Liver (tissue), 9 donors: ENCODE results near the gene GNAO1. TPM values are rescaled to one million over a fixed set of nuclear protein-coding genes. Genes with fewer than 3 reads are reported as not detected.

Experiments used
- DNase-seq: peaks from one replicate; pipeline ENCODE4 v3.0.0-alpha.2; 2017; ENCODE audit warnings: low spot score
- H3K27ac ChIP-seq, 2 donors: one replicate each; pipeline ENCODE4 v1.7.0; 2013; ENCODE audit warnings: inconsistent platforms in 2 of 2, low read length in 2 of 2, control low read depth in 1 of 2, low read depth in 1 of 2, mild to moderate bottlenecking in 1 of 2
- H3K27me3 ChIP-seq, 4 donors: one replicate each; pipeline versions ENCODE4 v1.6.1 to v1.7.0; 2013; ENCODE audit warnings: low read length in 3 of 4, inconsistent platforms in 1 of 4, mild to moderate bottlenecking in 1 of 4, moderate library complexity in 1 of 4; ENCODE audit not compliant: control insufficient read depth in 4 of 4, insufficient read depth in 4 of 4
- H3K36me3 ChIP-seq, 4 donors: one replicate each; pipeline versions ENCODE4 v1.6.1 to v1.7.0; 2013; ENCODE audit warnings: low read length in 3 of 4, mild to moderate bottlenecking in 3 of 4, low read depth in 1 of 4, moderate library complexity in 1 of 4; ENCODE audit not compliant: control insufficient read depth in 4 of 4, insufficient read depth in 3 of 4
- H3K4me1 ChIP-seq, 4 donors: one replicate each; pipeline versions ENCODE4 v1.6.1 to v1.7.0; 2013; ENCODE audit warnings: low read length in 3 of 4, mild to moderate bottlenecking in 3 of 4, moderate library complexity in 1 of 4; ENCODE audit not compliant: control insufficient read depth in 4 of 4, insufficient read depth in 4 of 4
- H3K4me3 ChIP-seq, 3 donors: one replicate each; pipeline versions ENCODE4 v1.6.1 to v1.7.0; 2013; ENCODE audit warnings: low read length in 3 of 3, control low read depth in 1 of 3, low read depth in 1 of 3, mild to moderate bottlenecking in 1 of 3
- H3K9ac ChIP-seq, 2 donors: one replicate each; pipeline ENCODE4 v1.7.0; 2013; ENCODE audit warnings: low read length in 2 of 2, mild to moderate bottlenecking in 2 of 2, moderate library complexity in 2 of 2, control low read depth in 1 of 2, low read depth in 1 of 2
- H3K9me3 ChIP-seq, 4 donors: one replicate each; pipeline versions ENCODE4 v1.6.1 to v1.7.0; 2013; ENCODE audit warnings: low read length in 3 of 4; ENCODE audit not compliant: control insufficient read depth in 4 of 4
- ATF3 ChIP-seq: IDR thresholded peaks from 2 replicates; pipeline ENCODE4 v1.6.1; 2016; ENCODE audit warnings: antibody characterized with exemption
- CTCF ChIP-seq: fragments of 150-350 bp; IDR thresholded peaks from 2 replicates; pipeline ENCODE4 v1.5.1; 2017; ENCODE audit warnings: improper control_type of control experiment, low read depth, low read length; ENCODE audit not compliant: missing input control
- EGR1 ChIP-seq, 2 donors: IDR thresholded peaks; 2 replicates each; pipeline ENCODE4 v1.6.1; 2016 to 2018; ENCODE audit warnings: antibody characterized with exemption in 2 of 2, low read depth in 2 of 2
- FOXA1 ChIP-seq: IDR thresholded peaks from 2 replicates; pipeline ENCODE4 v1.6.1; 2016; ENCODE audit warnings: antibody characterized with exemption
- FOXA2 ChIP-seq: IDR thresholded peaks from 2 replicates; pipeline ENCODE4 v1.6.1; 2016; ENCODE audit warnings: antibody characterized with exemption
- GABPA ChIP-seq, 2 donors: IDR thresholded peaks in 1 of 2; conservative IDR thresholded peaks in 1 of 2; 2 replicates each; pipeline ENCODE4 v1.6.1; 2016; ENCODE audit warnings: antibody characterized with exemption in 2 of 2, mild to moderate bottlenecking in 1 of 2, moderate library complexity in 1 of 2
- HNF4A ChIP-seq, 2 donors: conservative IDR thresholded peaks; 2 replicates each; pipeline ENCODE4 v1.6.1; 2016; ENCODE audit warnings: antibody characterized with exemption in 2 of 2, mild to moderate bottlenecking in 2 of 2
- HNF4G ChIP-seq: IDR thresholded peaks from 2 replicates; pipeline ENCODE4 v1.6.1; 2016; ENCODE audit warnings: antibody characterized with exemption
- JUND ChIP-seq, 2 donors: IDR thresholded peaks; 2 replicates each; pipeline ENCODE4 v1.6.1; 2016; ENCODE audit warnings: antibody characterized with exemption in 2 of 2
- MAX ChIP-seq: IDR thresholded peaks from 2 replicates; pipeline ENCODE4 v1.6.1; 2016; ENCODE audit warnings: antibody characterized with exemption
- NR2F2 ChIP-seq: IDR thresholded peaks from 2 replicates; pipeline ENCODE4 v1.6.1; 2016; ENCODE audit warnings: antibody characterized with exemption
- RAD21 ChIP-seq, 2 donors: IDR thresholded peaks; 2 replicates each; pipeline ENCODE4 v1.6.1; 2016; ENCODE audit warnings: antibody characterized with exemption in 2 of 2, mild to moderate bottlenecking in 2 of 2
- REST ChIP-seq: IDR thresholded peaks from 2 replicates; pipeline ENCODE4 v1.6.1; 2016; ENCODE audit warnings: antibody characterized with exemption, mild to moderate bottlenecking
- RXRA ChIP-seq, 2 donors: IDR thresholded peaks; 2 replicates each; pipeline ENCODE4 v1.6.1; 2017 to 2018; ENCODE audit warnings: antibody characterized with exemption in 2 of 2, mild to moderate bottlenecking in 1 of 2
- SP1 ChIP-seq: IDR thresholded peaks from 2 replicates; pipeline ENCODE4 v1.6.1; 2018; ENCODE audit warnings: antibody characterized with exemption, mild to moderate bottlenecking
- TAF1 ChIP-seq: conservative IDR thresholded peaks from 2 replicates; pipeline ENCODE4 v1.6.1; 2016; ENCODE audit warnings: antibody characterized with exemption, mild to moderate bottlenecking
- YY1 ChIP-seq: IDR thresholded peaks from 2 replicates; pipeline ENCODE4 v1.6.1; 2016; ENCODE audit warnings: antibody characterized with exemption, mild to moderate bottlenecking
- WGBS: extraction: QIAGEN DNeasy Blood & Tissue Kit; methylation state at CpG from one replicate; pipeline ENCODE4 v1.1.7; 2013; 5-methylcytosine and 5-hydroxymethylcytosine counted together
- polyA plus RNA-seq, 2 donors: library from polyadenylated mRNA; stranded (reverse) in 1 of 2; unstranded in 1 of 2; fragments of 200-250 nt in 1 of 2; fragments of >200 nt in 1 of 2; fragmentation: Nextera tagmentation in 1 of 2; extraction: Ambion mirVana in 1 of 2; gene quantifications; one replicate each; pipeline versions ENCODE4 v1.2.1 to v1.2.3, GENCODE V29; 2013 to 2015
- total RNA-seq, 2 donors: library from RNA; depleted of rRNA; stranded (reverse); fragments of >200 nt; gene quantifications; one replicate each; pipeline ENCODE4 v1.2.3, GENCODE V29; 2014
- TF ChIP-seq, protein P1 (sequence below): IDR thresholded peaks from 2 replicates; pipeline ENCODE4 v1.6.1; 2016; ENCODE audit warnings: antibody characterized with exemption
- donor health status: healthy.
- donor health status: healthy.
- donor health status: healthy.
- donor health status: healthy.
- donor health status: healthy.

The GNAO1 gene
- total and polyA plus RNA-seq, 4 donors = 0.61 to 15.1 (median 7.0) TPM

- TF ChIP-seq HNF4A (conservative IDR thresholded peaks at IDR 0.05) = peak; percentile 66 to 85
- TF ChIP-seq TAF1 = no peak
- no peak for TF ChIP-seq NR2F2
- no peak for TF ChIP-seq CTCF
- no peak for TF ChIP-seq ATF3
- TF ChIP-seq YY1 = peak; percentile 49
- no peak for TF ChIP-seq EGR1 (IDR thresholded peaks at IDR 0.05; ENCODE audit: low read depth in 2 of 2)
- TF ChIP-seq RXRA (IDR thresholded peaks at IDR 0.05) = peak; percentile 41 to 76
- TF ChIP-seq FOXA1 = no peak
- peak; percentile 67 for TF ChIP-seq SP1
- no peak for TF ChIP-seq GABPA (IDR thresholded peaks at IDR 0.05 in 1 of 2, conservative IDR thresholded peaks at IDR 0.05 in 1 of 2)
- TF ChIP-seq, protein P1, sequence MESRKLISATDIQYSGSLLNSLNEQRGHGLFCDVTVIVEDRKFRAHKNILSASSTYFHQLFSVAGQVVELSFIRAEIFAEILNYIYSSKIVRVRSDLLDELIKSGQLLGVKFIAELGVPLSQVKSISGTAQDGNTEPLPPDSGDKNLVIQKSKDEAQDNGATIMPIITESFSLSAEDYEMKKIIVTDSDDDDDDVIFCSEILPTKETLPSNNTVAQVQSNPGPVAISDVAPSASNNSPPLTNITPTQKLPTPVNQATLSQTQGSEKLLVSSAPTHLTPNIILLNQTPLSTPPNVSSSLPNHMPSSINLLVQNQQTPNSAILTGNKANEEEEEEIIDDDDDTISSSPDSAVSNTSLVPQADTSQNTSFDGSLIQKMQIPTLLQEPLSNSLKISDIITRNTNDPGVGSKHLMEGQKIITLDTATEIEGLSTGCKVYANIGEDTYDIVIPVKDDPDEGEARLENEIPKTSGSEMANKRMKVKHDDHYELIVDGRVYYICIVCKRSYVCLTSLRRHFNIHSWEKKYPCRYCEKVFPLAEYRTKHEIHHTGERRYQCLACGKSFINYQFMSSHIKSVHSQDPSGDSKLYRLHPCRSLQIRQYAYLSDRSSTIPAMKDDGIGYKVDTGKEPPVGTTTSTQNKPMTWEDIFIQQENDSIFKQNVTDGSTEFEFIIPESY = no peak
- TF ChIP-seq RAD21 (IDR thresholded peaks at IDR 0.05) = no peak
- TF ChIP-seq JUND (IDR thresholded peaks at IDR 0.05) = peak in 1 of 2 donors; percentile 36
- TF ChIP-seq MAX = peak; percentile 36
- peak; percentile 75 for TF ChIP-seq REST
- no peak for TF ChIP-seq HNF4G
- no peak for TF ChIP-seq FOXA2
- WGBS = 41% methylated on average over 6 of the region's 6 CpGs
Observed at GRCh38 chr16:56212144-56212543, 20.9 kb downstream of the GNAO1 start.

More at GRCh38 chr16:56212144-56212543, 20.9 kb downstream of the GNAO1 start:
- no peak for DNase-seq
- H3K27ac ChIP-seq = peak overlapping the region in 1 of 2 donors; percentile 17
- peaks cover 0 to 12% (median 8%) of the 10 kb centered on the region in 4 donors for H3K4me1 ChIP-seq
- H3K4me3 ChIP-seq = no peak overlapping the region
- H3K9ac ChIP-seq = no peak overlapping the region
- no peaks in the 10 kb centered on the region for H3K27me3 ChIP-seq
- H3K36me3 ChIP-seq = no peaks in the 10 kb centered on the region
- H3K9me3 ChIP-seq = no peaks in the 10 kb centered on the region
